HG03469 (cell line): Measurements from ENCODE around the gene KLHL5.

ENCODE experiments used
- ATAC-seq: cut with Tn5 transposase; IDR thresholded peaks from one replicate; pipeline ENCODE4 v1.9.1; 2021; ENCODE audit warnings: mild to moderate bottlenecking, moderate library complexity, moderate number of reproducible peaks; ENCODE audit not compliant: unreplicated experiment

Gene KLHL5

GRCh38 chr4:39043861-39044363 lies 18.1 kb upstream of the KLHL5 start:
- ATAC-seq: no peak

- ATAC-seq: peak; percentile 29
Observed at GRCh38 chr4:39044364-39044955, 17.6 kb upstream of the KLHL5 start.

- peak; percentile 25 for ATAC-seq
Observed at GRCh38 chr4:39044956-39045826, 16.8 kb upstream of the KLHL5 start.

DNA sequence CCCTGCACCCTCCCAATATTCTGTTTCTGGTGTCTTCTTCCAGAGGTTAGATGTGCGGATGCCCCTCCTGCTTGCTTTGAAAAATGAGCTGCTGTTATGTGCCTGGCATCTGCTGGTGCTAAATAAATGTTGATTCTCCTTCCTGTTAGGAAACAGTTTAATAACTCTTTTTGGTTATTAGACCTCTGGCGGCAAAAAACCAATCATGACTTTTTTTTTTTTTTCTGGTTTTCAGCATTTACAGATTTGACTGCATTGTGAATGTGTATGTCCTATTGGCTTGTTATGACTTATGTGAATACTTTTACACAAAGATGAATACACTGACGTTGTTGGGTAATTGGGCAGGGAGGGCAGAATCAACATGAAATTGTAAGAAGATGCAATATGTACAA lies 16.2 kb upstream of the KLHL5 start:
- no peak for ATAC-seq

DNA sequence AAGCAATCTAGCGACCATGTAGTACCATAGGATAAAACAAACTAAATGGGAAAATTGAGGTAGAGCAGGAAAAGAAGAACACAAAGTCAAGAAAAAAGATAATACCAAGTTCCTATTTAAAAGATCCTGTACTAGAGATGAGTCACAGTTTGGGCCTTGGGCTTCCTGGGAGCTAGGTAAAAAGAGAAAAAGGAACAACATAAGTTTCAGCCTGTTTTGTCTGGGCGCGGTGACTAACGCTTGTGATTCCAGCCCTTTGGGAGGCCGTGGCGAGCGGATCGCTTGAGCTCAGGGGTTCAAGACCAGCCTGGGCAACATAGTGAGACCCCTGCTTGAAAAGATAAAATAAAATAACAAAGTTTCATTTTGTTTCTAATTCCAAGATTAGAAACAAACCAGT lies 15.8 kb upstream of the KLHL5 start:
- no peak for ATAC-seq

GRCh38 chr4:39047681-39048080 lies 14.4 kb upstream of the KLHL5 start:
- no peak for ATAC-seq

DNA sequence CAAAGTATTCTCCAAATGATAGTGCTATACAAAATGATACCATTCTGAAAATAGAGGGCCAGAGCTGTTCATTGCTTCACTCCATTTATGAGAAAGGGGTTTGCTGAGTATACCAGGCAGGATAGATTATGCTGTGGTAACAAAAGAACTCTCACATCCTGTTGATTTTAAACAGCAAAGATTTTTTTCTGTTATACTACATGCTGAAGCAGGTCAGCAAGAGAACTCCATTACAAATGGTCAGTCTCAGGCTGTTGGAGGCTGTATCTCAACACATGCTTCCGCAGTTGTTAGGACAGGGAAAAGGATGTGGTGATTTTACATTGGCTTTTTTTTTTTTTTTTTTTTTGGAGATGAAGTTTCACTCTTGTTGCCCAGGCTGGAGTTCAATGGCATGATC lies 13.7 kb upstream of the KLHL5 start:
- no peak for ATAC-seq

GRCh38 chr4:39050590-39050989 lies 11.4 kb upstream of the KLHL5 start:
- ATAC-seq: no peak

DNA sequence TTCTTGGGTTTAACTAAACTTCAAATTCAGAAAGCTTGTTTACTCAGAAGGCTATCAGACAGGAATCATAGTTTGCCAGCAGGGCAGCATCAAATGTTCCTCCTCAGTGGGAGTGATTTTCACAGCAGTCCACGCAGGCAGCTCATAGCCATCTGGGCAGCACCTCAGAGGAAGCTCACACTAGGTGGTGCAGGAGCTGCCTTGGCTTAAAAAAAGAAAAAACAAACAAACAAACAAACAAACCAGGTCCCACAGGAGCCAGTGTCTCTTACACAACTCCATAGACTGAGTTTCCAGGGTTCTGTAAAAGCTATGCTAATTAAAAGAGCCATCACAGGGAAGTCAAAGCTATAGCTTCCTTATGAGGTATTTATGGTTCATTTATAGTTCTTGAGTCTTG lies 10.5 kb upstream of the KLHL5 start:
- ATAC-seq: no peak

DNA sequence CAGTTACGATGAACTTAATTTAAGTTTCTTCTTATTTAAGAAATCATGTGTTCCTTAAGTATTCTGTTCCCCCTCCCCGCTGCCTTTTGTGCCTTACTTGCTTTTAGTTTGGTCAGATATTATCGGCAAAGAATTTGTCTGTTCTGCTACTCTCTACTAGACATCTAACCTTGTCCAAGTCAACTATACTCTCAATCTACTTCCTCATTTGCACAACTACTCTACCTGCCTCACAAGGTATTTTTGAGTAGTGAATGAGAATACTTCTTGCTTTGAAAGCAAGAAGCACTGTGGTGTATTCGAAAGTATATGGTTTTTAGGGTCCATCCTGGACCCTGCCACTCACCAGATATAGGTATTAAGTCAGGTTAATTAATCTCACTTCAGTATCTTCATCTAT lies 8.0 kb upstream of the KLHL5 start:
- no peak for ATAC-seq

DNA sequence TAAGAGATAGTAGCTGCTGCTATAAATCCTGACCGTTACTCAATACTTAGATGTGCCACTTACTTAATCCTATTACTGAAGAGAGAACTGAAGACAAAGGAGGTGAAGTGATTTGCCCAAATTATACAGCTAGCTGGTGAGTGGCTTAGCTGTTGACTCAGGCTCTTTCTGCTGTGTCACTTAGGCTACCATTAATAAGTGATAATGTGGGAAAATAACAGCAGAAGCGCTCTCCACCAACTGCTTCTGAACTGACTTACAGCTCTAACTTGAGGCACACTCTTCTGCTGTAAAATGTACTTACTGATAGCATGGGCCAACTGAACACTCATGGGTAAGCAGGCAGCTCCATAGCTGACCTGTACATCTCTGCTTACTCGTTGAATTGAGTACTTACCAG lies 7.5 kb upstream of the KLHL5 start:
- no peak for ATAC-seq

DNA sequence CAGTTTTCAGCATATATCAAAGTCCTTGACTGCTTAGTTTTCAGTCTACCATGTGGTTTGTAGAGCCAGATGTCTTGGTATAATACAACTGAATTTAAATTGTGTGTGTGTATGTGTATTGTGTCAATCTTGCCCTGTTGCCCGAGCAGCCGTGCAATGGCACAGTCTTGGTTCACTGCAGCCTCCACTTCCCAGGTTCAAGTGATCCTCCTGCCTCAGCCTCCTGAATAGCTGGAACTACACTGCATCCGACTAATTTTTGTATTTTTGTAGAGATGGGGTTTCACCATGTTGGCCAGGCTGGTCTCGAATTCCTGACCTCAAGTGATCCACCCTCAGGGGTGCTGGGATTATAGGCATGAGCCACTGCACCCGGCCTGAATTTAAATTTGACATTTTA lies 6.0 kb upstream of the KLHL5 start:
- no peak for ATAC-seq

DNA sequence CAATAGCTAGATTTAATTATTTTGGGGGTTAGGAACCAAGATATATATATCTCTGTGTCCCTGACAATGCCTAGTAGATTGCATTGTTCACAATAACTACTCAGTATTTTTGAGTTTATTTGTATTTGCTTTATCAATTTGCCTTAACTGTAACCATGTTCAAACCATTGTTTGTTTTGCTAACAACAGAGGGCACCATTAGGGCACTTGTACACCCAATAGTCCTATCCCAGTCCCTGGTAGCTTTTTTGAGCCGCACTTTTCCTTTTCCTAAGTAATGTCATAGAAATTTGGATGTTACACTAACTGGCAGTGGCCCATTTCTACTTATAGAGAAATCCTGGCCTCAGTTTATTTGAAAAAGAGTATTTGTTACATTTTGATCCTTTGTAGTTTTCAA lies 575 bp upstream of the KLHL5 start:
- no peak for ATAC-seq

DNA sequence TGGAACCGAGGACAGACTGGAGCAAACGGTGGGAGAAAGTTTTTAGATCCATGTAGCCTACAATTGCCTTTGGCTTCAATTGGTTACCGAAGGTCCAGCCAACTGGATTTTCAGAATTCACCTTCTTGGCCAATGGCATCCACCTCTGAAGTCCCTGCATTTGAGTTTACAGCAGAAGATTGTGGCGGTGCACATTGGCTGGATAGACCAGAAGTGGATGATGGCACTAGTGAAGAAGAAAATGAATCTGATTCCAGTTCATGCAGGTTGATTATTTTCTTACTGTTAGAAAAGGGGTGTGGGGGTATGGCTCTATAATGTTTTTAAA lies 702 bp downstream of the KLHL5 start:
- ATAC-seq: no peak

GRCh38 chr4:39063430-39063829 lies 1.4 kb downstream of the KLHL5 start:
- no peak for ATAC-seq

- no peak for ATAC-seq
Observed at GRCh38 chr4:39066371-39066770, 4.3 kb downstream of the KLHL5 start.

- ATAC-seq: no peak
Observed at GRCh38 chr4:39067031-39067430, 5.0 kb downstream of the KLHL5 start.

DNA sequence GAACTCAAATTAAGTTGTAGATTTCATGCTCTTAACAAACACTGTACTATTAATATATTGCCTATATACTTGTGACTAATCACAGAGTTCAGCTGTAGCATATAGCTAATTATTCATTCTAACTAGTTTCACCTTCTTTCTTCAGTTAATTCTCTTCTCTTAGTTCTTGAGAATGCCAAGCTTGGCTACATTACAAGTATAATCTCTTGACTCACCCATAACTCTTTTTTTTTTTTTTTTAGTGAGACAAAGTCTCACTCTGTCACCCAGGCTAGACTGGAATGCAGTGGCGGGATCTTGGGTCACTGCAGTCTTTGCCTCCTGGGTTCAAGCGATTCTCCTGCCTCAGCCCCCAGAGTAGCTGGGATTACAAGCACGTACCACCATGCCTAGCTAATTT lies 5.4 kb downstream of the KLHL5 start:
- ATAC-seq: no peak

DNA sequence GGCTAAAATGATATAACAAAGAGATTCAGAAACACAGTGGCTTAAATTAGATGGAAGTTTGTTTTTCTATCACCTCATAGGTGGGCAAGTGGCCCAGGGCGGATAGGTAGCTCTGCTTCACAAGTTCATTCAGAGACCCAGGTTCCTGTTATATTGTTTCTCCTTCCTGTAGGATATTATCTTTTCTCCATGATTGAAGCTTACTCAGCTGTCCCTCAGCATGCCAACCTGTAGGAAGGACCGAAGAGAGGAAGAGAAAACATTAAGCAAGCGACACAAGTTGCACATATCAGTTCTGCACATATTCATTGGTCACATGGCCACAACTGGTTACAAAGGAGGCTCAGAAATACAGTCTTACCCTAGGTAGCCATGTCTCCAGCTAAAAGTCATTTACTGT lies 6.9 kb downstream of the KLHL5 start:
- no peak for ATAC-seq

DNA sequence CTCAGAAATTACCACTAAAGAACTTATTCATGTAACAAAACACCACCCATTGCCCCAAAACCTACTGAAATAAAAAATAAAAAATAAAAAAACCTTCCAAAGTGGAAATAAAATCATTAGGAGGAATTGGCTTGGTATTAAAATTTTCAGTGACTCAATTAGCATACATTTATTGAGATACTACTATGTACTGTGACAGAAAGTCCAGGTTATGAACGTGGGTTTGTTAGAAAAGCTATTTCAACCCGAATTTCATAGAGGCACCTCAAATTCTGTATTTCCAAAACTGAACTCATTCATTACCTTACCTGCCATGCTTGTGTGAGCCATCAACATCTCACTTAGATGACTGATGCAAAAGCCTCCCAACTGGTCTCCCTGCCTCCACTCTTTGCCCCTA lies 16.8 kb downstream of the KLHL5 start:
- no peak for ATAC-seq

DNA sequence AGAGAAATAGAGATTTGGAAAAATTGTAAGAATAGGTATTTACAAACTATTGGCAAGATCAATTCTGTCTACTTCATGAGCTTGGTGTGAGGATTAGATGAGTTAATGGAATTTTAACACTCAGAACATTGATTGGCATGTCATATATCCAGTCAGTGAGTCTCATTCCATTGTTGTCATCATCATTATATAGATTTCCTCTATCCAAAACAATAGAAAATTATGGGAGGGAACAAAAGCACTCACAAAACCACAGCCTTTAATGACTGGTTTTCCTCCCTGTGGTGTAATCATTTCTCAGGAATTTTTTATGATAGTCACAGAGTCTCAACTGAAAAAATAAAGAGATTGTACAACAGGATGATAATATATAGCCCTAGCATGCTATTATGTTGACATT lies 21.1 kb downstream of the KLHL5 start:
- no peak for ATAC-seq

- ATAC-seq: no peak
Observed at GRCh38 chr4:39085891-39086290, 23.9 kb downstream of the KLHL5 start.

GRCh38 chr4:39096847-39097246 lies 34.8 kb downstream of the KLHL5 start:
- no peak for ATAC-seq
